GM19372 (cell line): ENCODE results near the gene ZFHX3.
"Not testable (repeated sequence)": the region's sequence is repeated elsewhere in the genome, so short reads cannot be mapped to it uniquely, and the experiment has no call there.

Experiments
- ATAC-seq: cut with Tn5 transposase; IDR thresholded peaks from one replicate; pipeline ENCODE4 v1.9.1; 2021; ENCODE audit warnings: mild to moderate bottlenecking, low read depth, moderate library complexity; ENCODE audit not compliant: unreplicated experiment

Gene ZFHX3

GRCh38 chr16:73047536-73048291, at the start of gene ZFHX3:
TSS of gene ZFHX3 (minus strand) at chr16:73048128. CDS start at chr16:72960145, 87,983 bp downstream.
- peak; percentile 71 for ATAC-seq

GRCh38 chr16:73096510-73096909, 48.6 kb upstream of the ZFHX3 start:
- ATAC-seq = no peak

- no peak for ATAC-seq
Measured at GRCh38 chr16:73095885-73096421, 48.0 kb upstream of the ZFHX3 start.

- no peak for ATAC-seq
Measured at GRCh38 chr16:73095142-73095820, 47.4 kb upstream of the ZFHX3 start.

- no peak for ATAC-seq
Measured at GRCh38 chr16:73094371-73094770, 46.4 kb upstream of the ZFHX3 start.

GRCh38 chr16:73093146-73094144, 45.5 kb upstream of the ZFHX3 start:
- ATAC-seq = no peak

- no peak for ATAC-seq
Measured at GRCh38 chr16:73092236-73092781, 44.4 kb upstream of the ZFHX3 start.

GRCh38 chr16:73091174-73091573, 43.2 kb upstream of the ZFHX3 start:
- no peak for ATAC-seq

GRCh38 chr16:73089420-73089819, 41.5 kb upstream of the ZFHX3 start:
- ATAC-seq = no peak

- no peak for ATAC-seq
Measured at GRCh38 chr16:73086108-73086507, 38.2 kb upstream of the ZFHX3 start.

GRCh38 chr16:73083271-73083670, 35.3 kb upstream of the ZFHX3 start:
- ATAC-seq = no peak

GRCh38 chr16:73082634-73083051, 34.7 kb upstream of the ZFHX3 start:
- ATAC-seq = not testable (repeated sequence)

- no peak for ATAC-seq
Measured at GRCh38 chr16:73080931-73081330, 33.0 kb upstream of the ZFHX3 start.

GRCh38 chr16:73076324-73076810, 28.4 kb upstream of the ZFHX3 start:
- no peak for ATAC-seq

GRCh38 chr16:73074382-73074781, 26.5 kb upstream of the ZFHX3 start:
- ATAC-seq = no peak

- not testable (repeated sequence) for ATAC-seq
Measured at GRCh38 chr16:73072051-73072450, 24.1 kb upstream of the ZFHX3 start.

- ATAC-seq = no peak
Measured at GRCh38 chr16:73071131-73071940, 23.4 kb upstream of the ZFHX3 start.

GRCh38 chr16:73069581-73070262, 21.8 kb upstream of the ZFHX3 start:
- ATAC-seq = no peak
